Measurements from ENCODE around the gene UCHL5. TPM values are rescaled to one million over a fixed set of nuclear protein-coding genes. Genes with fewer than 3 reads are reported as not detected.

The UCHL5 gene
- total and polyA plus RNA-seq, 2 of the 13 experiments (the other 11 are each of a cell fraction or from before 2014, with no cell fraction given), result 18.2 to 44.1 TPM

- TF ChIP-seq BATF2 (CRISPR knock-in tag; IDR thresholded peaks at IDR 0.05) (peak; percentile 83; the same call in 1 of the 2 replicates), FOXC1 (CRISPR knock-in tag; IDR thresholded peaks at IDR 0.05; ENCODE audit: borderline replicate concordance) (peak; percentile 24; the same call in 1 of the 2 replicates), GZF1 (CRISPR knock-in tag; IDR thresholded peaks at IDR 0.05) (peak; percentile 58; the same call in 1 of the 2 replicates), HDAC1 (CRISPR knock-in tag; IDR thresholded peaks at IDR 0.05) (peak; percentile 95), NR3C1 (CRISPR knock-in tag; IDR thresholded peaks at IDR 0.05) (no peak), GMEB1 (CRISPR knock-in tag; IDR thresholded peaks at IDR 0.05; ENCODE audit: borderline replicate concordance) (peak; percentile 97), ZNF234 (CRISPR knock-in tag; conservative IDR thresholded peaks at IDR 0.05) (no peak), TFDP1 (CRISPR knock-in tag; IDR thresholded peaks at IDR 0.05; ENCODE audit: borderline replicate concordance) (peak; percentile 99), AFF4 (CRISPR knock-in tag; IDR thresholded peaks at IDR 0.05) (no peak), SNAI1 (CRISPR knock-in tag; IDR thresholded peaks at IDR 0.05; ENCODE audit: borderline replicate concordance) (no peak), ZNF18 (CRISPR knock-in tag; IDR thresholded peaks at IDR 0.05; ENCODE audit: insufficient replicate concordance) (no peak), ETS1 (CRISPR knock-in tag; IDR thresholded peaks at IDR 0.05) (no peak), PRPF4 (IDR thresholded peaks at IDR 0.05; ENCODE audit: low read depth, low read length, poor library complexity, severe bottlenecking) (no peak), KLF13 (CRISPR knock-in tag; IDR thresholded peaks at IDR 0.05) (no peak), THYN1 (CRISPR knock-in tag; IDR thresholded peaks at IDR 0.05; ENCODE audit: borderline replicate concordance, low read depth) (no peak)
Observed at GRCh38 chr1:193059282-193060114, at the start of gene UCHL5, which contains the start of gene RO60 (continued).

Data from HepG2 (cell line).